ENCODE results near the gene GOSR2. TPM values are rescaled to one million over a fixed set of nuclear protein-coding genes. Genes with fewer than 3 reads are reported as not detected.

GOSR2 gene
- total and polyA plus RNA-seq, 9 of the 15 experiments (the other 6 are each of a cell fraction or from before 2014, with no cell fraction given), result 32.7 to 96.3 (median 48.9) TPM

- no peaks in the 10 kb centered on the region for H3K9me3 ChIP-seq (replicated peaks; ENCODE audit: control insufficient read depth, insufficient read depth, low read depth, low read length)
- POLR2A ChIA-PET, result interaction anchor here (0.6 to 1.7 kb wide), 7 partner anchors 8 to 1599 kb away, joined by 3 to 4 read pairs (median 3); no protein-coding TSS in a partner anchor
- FAIRE-seq, result peak; percentile 99
- TF ChIP-seq CREM (IDR thresholded peaks at IDR 0.05; ENCODE audit: low read depth) (peak; percentile 64), ZNF445 (CRISPR knock-in tag; IDR thresholded peaks at IDR 0.05; ENCODE audit: low read depth) (no peak), PBX2 (CRISPR knock-in tag; IDR thresholded peaks at IDR 0.05; ENCODE audit: low read depth) (no peak), PBX2 (tag; conservative IDR thresholded peaks at IDR 0.05; ENCODE audit: low read depth) (peak; percentile 56; the same call in 1 of the 2 replicates), FOS (IDR thresholded peaks at IDR 0.05; ENCODE audit: extremely low read depth, insufficient read length) (no peak), ETS2 (tag; IDR thresholded peaks at IDR 0.05; ENCODE audit: borderline replicate concordance, poor library complexity, severe bottlenecking) (no peak), ZNF239 (CRISPR knock-in tag; IDR thresholded peaks at IDR 0.05) (no peak), CBFA2T3 (IDR thresholded peaks at IDR 0.05) (peak; percentile 52), POLR2A (conservative IDR thresholded peaks at IDR 0.05) (0 out of 2 replicates have a peak, but pooled peaks have one; percentile 6), ZMIZ1 (IDR thresholded peaks at IDR 0.05; ENCODE audit: low read depth in 2 of 2, low read length in 2 of 2) (no peak), SETDB1 (IDR thresholded peaks at IDR 0.05; ENCODE audit: low read length) (no peak), ATF3 (IDR thresholded peaks at IDR 0.05) (no peak), ATF3 (CRISPR knock-in tag; conservative IDR thresholded peaks at IDR 0.05) (no peak), NR0B1 (IDR thresholded peaks at IDR 0.05; ENCODE audit: partially characterized antibody) (no peak)
Measured at GRCh38 chr17:46935658-46936266, 12.8 kb downstream of the GOSR2 start.

More at GRCh38 chr17:46935658-46936266, 12.8 kb downstream of the GOSR2 start:
- Histone ChIP-seq H3K4me1 (replicated peaks in 1 of 2; ENCODE audit: control insufficient read depth in 2 of 2, insufficient read depth in 2 of 2, low read length in 2 of 2) (peaks cover 12 to 16% of the 10 kb centered on the region in 2 experiments; a peak in 3 of 5 replicates), H2AFZ (ENCODE audit: low read depth, low read length) (no peak overlapping the region), H3K27me3 (ENCODE audit: control insufficient read depth in 2 of 2, insufficient read depth in 2 of 2, low read length in 2 of 2) (no peaks in the 10 kb centered on the region), H4K20me1 (replicated peaks; ENCODE audit: control insufficient read depth, insufficient read depth, low read length) (peaks cover 20% of the 10 kb centered on the region), H3K4me2 (ENCODE audit: insufficient read depth, low read length) (peak overlapping the region; percentile 48), H3K79me2 (ENCODE audit: control insufficient read depth, insufficient read depth, low read length) (0 out of 3 replicates have a peak, but pooled peaks cover 3% of the 10 kb centered on the region), H3K27ac (ENCODE audit: extremely low read depth, low read depth, low read length) (peak overlapping the region; percentile 37), H3K36me3 (ENCODE audit: control insufficient read depth, insufficient read depth, low read length) (peaks cover 99% of the 10 kb centered on the region), H3K9me1 (ENCODE audit: control insufficient read depth, insufficient read depth, low read length) (no peaks in the 10 kb centered on the region), H3K9ac (ENCODE audit: insufficient read depth in 1 of 2, low read depth in 2 of 2, low read length in 2 of 2) (peak overlapping the region in 1 of 2 experiments; percentile 51; a peak in 1 of 4 replicates), H3K4me3 (no peak overlapping the region)
- BruUV-seq (replicated peaks), result no TSS peak
- CTCF ChIA-PET (ENCODE audit: low intra/inter-chr PET ratio), result no interaction called here
- intact Hi-C loops (cut with micrococcal nuclease) (no loop called here), in situ Hi-C loops (cut with MboI) (no loop called here)
- ATAC-seq (peak; percentile 91), DNase-seq (ENCODE audit: extremely low read depth in 1 of 4, low spot score in 3 of 4) (peak; percentile 64 to 85 (median 76))
- WGBS (ENCODE audit: insufficient coverage, low coverage, missing lambda C conversion rate), result 9% methylated on average over 7 of the region's 7 CpGs
